ENCODE results near the gene POLR2E.

GRCh38 chr19:1066748-1067340 lies 28.3 kb downstream of the POLR2E start, which contains the start of gene ARHGAP45:
- TF ChIP-seq CTCF (IDR thresholded peaks at IDR 0.05), result no peak
- TF ChIP-seq EP300 (IDR thresholded peaks at IDR 0.05), result no peak
